Muscle of leg (tissue), 11 donors: ENCODE measurements around the gene RANBP17. TPM values are rescaled to one million over a fixed set of nuclear protein-coding genes. Genes with fewer than 3 reads are reported as not detected.

Experiments used
- DNase-seq: peaks from one replicate; pipeline ENCODE4 v3.0.0; 2013
- H3K27ac ChIP-seq: one replicate; pipeline ENCODE4 v1.5.1; 2013; ENCODE audit warnings: mild to moderate bottlenecking, low read length, control low read depth
- H3K27me3 ChIP-seq: one replicate; pipeline ENCODE4 v1.6.1; 2013; ENCODE audit warnings: low read length; ENCODE audit not compliant: control insufficient read depth, insufficient read depth
- H3K36me3 ChIP-seq: one replicate; pipeline ENCODE4 v1.6.1; 2013; ENCODE audit warnings: low read length; ENCODE audit not compliant: control insufficient read depth, insufficient read depth
- H3K4me1 ChIP-seq: one replicate; pipeline ENCODE4 v1.6.1; 2013; ENCODE audit warnings: low read length; ENCODE audit not compliant: control insufficient read depth, insufficient read depth
- H3K4me3 ChIP-seq: one replicate; pipeline ENCODE4 v1.5.1; 2013; ENCODE audit warnings: low read length, control low read depth
- H3K9me3 ChIP-seq: replicated peaks from 2 replicates; pipeline ENCODE4 v1.6.1; 2013; ENCODE audit warnings: low read depth, low read length; ENCODE audit not compliant: control insufficient read depth
- WGBS: methylation state at CpG from one replicate; pipeline ENCODE4 v1.1.5; 2013; ENCODE audit warnings: missing lambda C conversion rate; ENCODE audit not compliant: insufficient coverage; 5-methylcytosine and 5-hydroxymethylcytosine counted together
- polyA plus RNA-seq, 8 donors: library from polyadenylated mRNA; unstranded; fragments of 120-200 nt; gene quantifications; one replicate each; pipeline versions ENCODE4 v1.2.1 to v1.2.3, GENCODE V29; 2013; ENCODE audit warnings: inconsistent platforms in 1 of 8, low replicate concordance in 1 of 8; ENCODE audit not compliant: insufficient read length in 8 of 8, insufficient read depth in 1 of 8
- total RNA-seq: library from RNA; stranded (reverse); fragments of 120-200 nt; gene quantifications from one replicate; pipeline ENCODE4 v1.2.4, GENCODE V29; 2013

Gene RANBP17
- total and polyA plus RNA-seq, 9 donors, result 5.4 to 21.3 (median 8.4) TPM

DNA sequence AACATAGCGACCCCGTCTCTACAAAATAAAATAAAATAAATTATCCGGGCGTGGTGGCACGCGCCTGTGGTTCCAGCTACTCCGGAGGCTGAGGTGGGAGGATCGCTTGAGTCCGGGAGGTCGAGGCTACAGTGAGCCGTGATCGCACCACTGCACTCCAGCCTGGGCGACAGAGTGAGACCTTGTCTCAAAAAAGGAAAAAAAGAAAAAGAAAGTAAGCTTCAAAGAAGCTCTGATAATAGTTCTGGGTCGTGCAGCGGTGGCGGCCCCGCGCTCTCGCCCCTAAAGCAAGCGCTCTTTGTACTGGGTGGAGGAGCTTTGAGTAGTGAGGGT is 454.1 kb downstream of the RANBP17 start:
- 6% methylated on average over 16 of the region's 20 CpGs for WGBS
- DNase-seq, result no peak
- Histone ChIP-seq H3K9me3 (no peaks in the 10 kb centered on the region), H3K27ac (no peak overlapping the region), H3K4me3 (no peak overlapping the region), H3K27me3 (peaks cover 98% of the 10 kb centered on the region), H3K36me3 (no peaks in the 10 kb centered on the region), H3K4me1 (peaks cover 44% of the 10 kb centered on the region)

DNA sequence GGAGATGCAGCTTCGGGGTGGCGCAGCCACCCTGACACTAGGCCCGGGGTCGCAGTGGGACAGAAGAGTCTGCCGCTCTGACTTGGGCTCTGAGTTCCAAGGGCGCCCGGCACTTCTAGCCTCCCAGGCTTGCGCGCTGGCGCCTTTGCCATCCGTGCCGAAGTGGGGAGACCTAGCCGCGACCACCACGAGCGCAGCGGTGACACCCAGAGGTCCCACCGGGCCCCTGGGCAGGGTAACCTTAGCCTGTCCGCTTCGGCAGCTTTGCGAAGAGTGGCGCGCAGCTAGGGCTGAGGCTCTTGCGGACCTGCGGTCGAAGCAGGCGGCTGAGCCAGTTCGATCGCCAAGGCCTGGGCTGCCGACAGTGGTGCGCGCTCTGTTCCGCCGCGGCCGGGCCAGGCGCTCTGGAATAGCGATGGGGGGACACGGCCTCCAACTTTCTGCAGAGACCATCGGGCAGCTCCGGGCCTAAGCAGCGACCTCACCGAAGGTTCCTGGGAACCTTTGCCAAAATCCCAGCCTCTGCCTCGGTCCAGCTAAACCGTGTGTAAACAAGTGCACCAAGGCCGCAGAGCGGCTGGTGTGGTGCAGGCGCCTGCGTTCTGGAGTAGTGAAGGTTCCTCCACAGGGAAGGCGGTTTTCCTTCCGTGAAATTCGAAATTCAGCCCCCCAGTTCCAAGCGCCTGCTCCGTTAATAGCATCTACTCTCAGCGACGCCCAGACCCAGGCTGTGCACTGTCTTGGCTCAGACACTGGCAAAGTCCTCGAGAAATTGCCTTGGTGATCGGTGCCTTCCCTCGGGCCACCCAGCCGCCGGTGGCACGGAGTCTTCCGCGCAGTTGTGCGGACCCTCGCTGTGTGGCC is 454.7 kb downstream of the RANBP17 start:
- no peak overlapping the region for H3K27ac ChIP-seq
- 3% methylated on average over 59 of the region's 66 CpGs for WGBS
- peaks cover 39% of the 10 kb centered on the region for H3K4me1 ChIP-seq
- peaks cover 96% of the 10 kb centered on the region for H3K27me3 ChIP-seq
- no peak for DNase-seq
- H3K36me3 ChIP-seq, result no peaks in the 10 kb centered on the region
- no peaks in the 10 kb centered on the region for H3K9me3 ChIP-seq
- H3K4me3 ChIP-seq, result no peak overlapping the region

- WGBS, result 9% methylated on average over 5 of the region's 11 CpGs
- Histone ChIP-seq H3K4me1 (peaks cover 33% of the 10 kb centered on the region), H3K9me3 (no peaks in the 10 kb centered on the region), H3K4me3 (no peak overlapping the region), H3K27ac (no peak overlapping the region), H3K27me3 (peaks cover 94% of the 10 kb centered on the region), H3K36me3 (no peaks in the 10 kb centered on the region)
- no peak for DNase-seq
These were observed 455.4 kb downstream of the RANBP17 start for GRCh38 chr5:171317230-171317629.

- H3K27me3 ChIP-seq, result peaks cover 87% of the 10 kb centered on the region
- no peak for DNase-seq
- H3K36me3 ChIP-seq, result no peaks in the 10 kb centered on the region
- no peaks in the 10 kb centered on the region for H3K9me3 ChIP-seq
- peaks cover 27% of the 10 kb centered on the region for H3K4me1 ChIP-seq
- 0% methylated on average over 6 of the region's 9 CpGs for WGBS
- no peak overlapping the region for H3K4me3 ChIP-seq
- H3K27ac ChIP-seq, result no peak overlapping the region
These were observed 456.2 kb downstream of the RANBP17 start for GRCh38 chr5:171318026-171318425.

GRCh38 chr5:171321447-171321846 is 459.6 kb downstream of the RANBP17 start:
- no peak for DNase-seq
- no peaks in the 10 kb centered on the region for H3K36me3 ChIP-seq
- H3K9me3 ChIP-seq, result no peaks in the 10 kb centered on the region
- 66% methylated on average over 6 of the region's 7 CpGs for WGBS
- H3K4me3 ChIP-seq, result no peak overlapping the region
- no peak overlapping the region for H3K27ac ChIP-seq
- peaks cover 82% of the 10 kb centered on the region for H3K27me3 ChIP-seq
- H3K4me1 ChIP-seq, result peaks cover 5% of the 10 kb centered on the region

GRCh38 chr5:171322527-171322926 is 460.7 kb downstream of the RANBP17 start:
- H3K36me3 ChIP-seq, result no peaks in the 10 kb centered on the region
- WGBS, result no CpG with 5 or more reads among the region's 5 CpGs

GRCh38 chr5:171323007-171323406 is 461.2 kb downstream of the RANBP17 start:
- H3K4me1 ChIP-seq, result no peaks in the 10 kb centered on the region
- H3K27me3 ChIP-seq, result peaks cover 71% of the 10 kb centered on the region
- no peak overlapping the region for H3K4me3 ChIP-seq
- H3K9me3 ChIP-seq, result no peaks in the 10 kb centered on the region
- H3K36me3 ChIP-seq, result no peaks in the 10 kb centered on the region
- DNase-seq, result no peak
- no peak overlapping the region for H3K27ac ChIP-seq
- 29% methylated on average over 1 of the region's 3 CpGs for WGBS

More at GRCh38 chr5:171322527-171322926, 460.7 kb downstream of the RANBP17 start:
- DNase-seq, result no peak
- Histone ChIP-seq H3K27me3 (peaks cover 74% of the 10 kb centered on the region), H3K4me3 (no peak overlapping the region), H3K9me3 (no peaks in the 10 kb centered on the region), H3K27ac (no peak overlapping the region), H3K4me1 (no peaks in the 10 kb centered on the region)

DNA sequence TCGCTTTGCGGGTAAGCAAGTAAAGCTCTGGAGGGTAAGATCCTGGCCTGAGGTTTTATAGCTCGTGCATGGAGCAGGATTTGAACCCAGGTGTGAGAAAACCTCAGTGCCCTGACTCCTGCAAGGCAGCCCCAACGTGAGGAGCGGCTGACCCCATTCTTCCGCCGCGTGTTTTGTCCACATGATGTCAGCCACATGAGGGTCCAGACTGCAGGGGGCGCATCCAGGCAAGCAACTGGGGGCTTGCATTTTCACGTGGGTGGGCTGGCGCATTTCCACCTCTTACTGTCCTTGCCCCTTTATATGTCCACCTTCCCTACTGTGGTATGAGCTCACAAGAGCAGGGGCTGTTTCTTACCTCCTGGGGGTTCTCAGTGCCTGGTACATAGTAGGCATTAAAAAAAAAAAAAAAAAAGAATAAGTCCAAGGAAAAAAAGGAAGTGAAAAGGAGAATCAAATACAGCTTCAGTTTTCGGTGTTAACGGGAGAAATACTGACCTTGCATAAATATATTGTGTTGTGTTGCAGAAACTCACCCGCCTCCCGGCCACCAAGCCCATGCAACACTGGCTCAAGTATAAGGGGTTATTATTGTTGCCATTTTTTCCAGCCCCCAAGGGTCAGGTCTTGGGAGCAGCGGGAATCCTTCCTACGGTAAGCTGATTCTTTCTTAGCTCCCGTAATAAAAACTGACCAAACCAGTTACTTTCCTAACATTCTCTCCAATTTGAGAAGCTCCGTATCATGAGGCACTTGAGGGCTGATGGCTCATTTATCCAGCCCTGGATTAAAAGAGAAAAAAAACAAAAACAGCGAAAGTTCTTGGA is 462.2 kb downstream of the RANBP17 start:
- 41% methylated on average over 7 of the region's 20 CpGs for WGBS
- Histone ChIP-seq H3K36me3 (no peaks in the 10 kb centered on the region), H3K9me3 (no peaks in the 10 kb centered on the region), H3K4me3 (no peak overlapping the region), H3K4me1 (no peaks in the 10 kb centered on the region), H3K27ac (no peak overlapping the region), H3K27me3 (peaks cover 65% of the 10 kb centered on the region)
- DNase-seq, result no peak

GRCh38 chr5:171330021-171330420 is 468.2 kb downstream of the RANBP17 start:
- Histone ChIP-seq H3K4me1 (no peaks in the 10 kb centered on the region), H3K4me3 (no peak overlapping the region), H3K36me3 (no peaks in the 10 kb centered on the region), H3K27ac (no peak overlapping the region), H3K27me3 (peaks cover 45% of the 10 kb centered on the region), H3K9me3 (no peaks in the 10 kb centered on the region)
- 54% methylated on average over 5 of the region's 8 CpGs for WGBS
- no peak for DNase-seq

DNA sequence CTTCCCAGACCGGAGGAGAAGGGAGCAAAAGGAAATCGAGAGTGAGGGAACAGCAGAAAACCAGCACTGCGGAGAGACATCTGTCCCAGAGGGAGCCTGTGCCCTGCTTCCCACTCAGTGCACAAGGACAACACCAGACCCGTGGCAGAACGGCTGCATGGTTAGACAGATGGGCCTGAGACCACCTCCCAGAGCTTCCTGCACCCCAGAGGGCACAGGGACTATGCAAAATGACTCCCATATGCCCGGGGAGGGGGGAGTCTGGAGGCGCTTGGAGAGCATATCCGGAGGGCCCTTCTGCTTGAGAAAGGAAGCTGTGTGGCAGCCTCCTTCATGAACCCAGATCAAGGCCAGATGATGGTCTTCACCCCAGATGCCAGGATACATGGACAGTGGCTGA is 473.8 kb downstream of the RANBP17 start:
- no peak overlapping the region for H3K4me3 ChIP-seq
- H3K36me3 ChIP-seq, result no peaks in the 10 kb centered on the region
- H3K27me3 ChIP-seq, result peaks cover 37% of the 10 kb centered on the region
- 41% methylated on average over 7 of the region's 8 CpGs for WGBS
- peaks cover 8% of the 10 kb centered on the region for H3K4me1 ChIP-seq
- no peak overlapping the region for H3K27ac ChIP-seq
- H3K9me3 ChIP-seq, result no peaks in the 10 kb centered on the region
- DNase-seq, result no peak
